Epithelial cell of esophagus (primary cell): Measurements from ENCODE around the gene ST6GALNAC5.

Experiments used
- DNase-seq: peaks from one replicate; pipeline ENCODE4 v3.0.0; 2010; ENCODE audit warnings: low read depth
- H3K4me3 ChIP-seq: 2 replicates; pipeline ENCODE4 v1.5.1; 2011; ENCODE audit warnings: mild to moderate bottlenecking, low read length, control low read depth
- TF ChIP-seq, protein P1 (sequence below): IDR thresholded peaks from 2 replicates; pipeline ENCODE4 v1.5.1; 2011; ENCODE audit warnings: low read depth, mild to moderate bottlenecking, low read length, control low read depth, inconsistent platforms; ENCODE audit not compliant: insufficient read depth; ENCODE audit errors: missing control alignments

The ST6GALNAC5 gene

DNA sequence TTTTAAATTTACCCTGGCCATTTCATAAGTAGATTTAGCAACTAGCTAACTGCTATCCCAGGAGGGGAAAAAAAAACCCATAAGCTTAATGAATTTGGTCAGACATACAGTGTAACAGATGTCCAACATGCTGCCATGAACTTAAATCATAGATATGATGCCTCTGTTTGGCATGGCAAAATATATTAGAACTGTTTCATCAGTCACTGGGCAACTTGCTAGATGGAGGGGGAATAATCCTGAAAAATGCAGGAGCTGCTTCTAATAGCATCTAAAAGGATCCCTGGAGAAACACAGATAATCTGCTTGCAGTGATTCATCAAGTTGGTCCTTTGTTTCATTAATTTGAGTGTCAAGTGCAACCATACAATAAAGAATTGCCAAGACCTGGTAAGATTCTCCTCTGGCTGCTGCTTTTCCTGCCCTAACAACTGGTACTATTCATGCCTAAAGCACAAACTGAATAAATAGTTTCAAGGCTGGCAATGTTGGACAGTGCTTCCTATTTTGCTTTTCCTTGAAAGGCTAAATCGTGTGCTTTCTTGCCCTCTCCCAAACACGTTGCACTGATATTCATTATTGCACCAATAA is 1.5 kb upstream of the ST6GALNAC5 start:
- DNase-seq: no peak
- no peak overlapping the region for H3K4me3 ChIP-seq
- TF ChIP-seq, protein P1, sequence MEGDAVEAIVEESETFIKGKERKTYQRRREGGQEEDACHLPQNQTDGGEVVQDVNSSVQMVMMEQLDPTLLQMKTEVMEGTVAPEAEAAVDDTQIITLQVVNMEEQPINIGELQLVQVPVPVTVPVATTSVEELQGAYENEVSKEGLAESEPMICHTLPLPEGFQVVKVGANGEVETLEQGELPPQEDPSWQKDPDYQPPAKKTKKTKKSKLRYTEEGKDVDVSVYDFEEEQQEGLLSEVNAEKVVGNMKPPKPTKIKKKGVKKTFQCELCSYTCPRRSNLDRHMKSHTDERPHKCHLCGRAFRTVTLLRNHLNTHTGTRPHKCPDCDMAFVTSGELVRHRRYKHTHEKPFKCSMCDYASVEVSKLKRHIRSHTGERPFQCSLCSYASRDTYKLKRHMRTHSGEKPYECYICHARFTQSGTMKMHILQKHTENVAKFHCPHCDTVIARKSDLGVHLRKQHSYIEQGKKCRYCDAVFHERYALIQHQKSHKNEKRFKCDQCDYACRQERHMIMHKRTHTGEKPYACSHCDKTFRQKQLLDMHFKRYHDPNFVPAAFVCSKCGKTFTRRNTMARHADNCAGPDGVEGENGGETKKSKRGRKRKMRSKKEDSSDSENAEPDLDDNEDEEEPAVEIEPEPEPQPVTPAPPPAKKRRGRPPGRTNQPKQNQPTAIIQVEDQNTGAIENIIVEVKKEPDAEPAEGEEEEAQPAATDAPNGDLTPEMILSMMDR: no peak

- H3K4me3 ChIP-seq: no peak overlapping the region
- no peak for DNase-seq
- TF ChIP-seq, protein P1: no peak
Observed at GRCh38 chr1:76866566-76866965, 714 bp upstream of the ST6GALNAC5 start.

GRCh38 chr1:76868154-76868882 is 1.0 kb downstream of the ST6GALNAC5 start:
- DNase-seq: peak; percentile 23
- TF ChIP-seq, protein P1: no peak
- H3K4me3 ChIP-seq: no peak overlapping the region

GRCh38 chr1:76868916-76869315 is 1.6 kb downstream of the ST6GALNAC5 start:
- no peak for DNase-seq
- TF ChIP-seq, protein P1: no peak
- H3K4me3 ChIP-seq: no peak overlapping the region

DNA sequence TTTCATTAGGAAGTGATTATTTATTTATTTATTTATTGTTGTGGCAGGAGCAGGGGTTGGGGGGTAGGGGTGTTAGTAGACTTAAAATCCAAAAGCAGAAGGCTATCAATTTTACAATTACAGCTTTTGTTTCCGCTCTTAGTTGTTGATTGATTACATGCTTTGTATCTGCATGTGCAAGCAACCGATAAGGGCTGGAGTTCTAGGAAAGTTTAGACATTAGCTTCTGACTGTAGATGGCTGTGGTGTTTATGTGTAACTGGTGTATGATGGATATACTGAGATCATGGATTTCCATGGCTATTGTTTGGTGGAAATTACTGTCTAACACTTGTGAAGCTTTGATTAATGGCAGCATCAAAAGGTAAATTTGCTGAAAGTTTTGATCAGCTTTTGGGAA is 2.8 kb downstream of the ST6GALNAC5 start:
- TF ChIP-seq, protein P1: no peak
- H3K4me3 ChIP-seq: no peak overlapping the region
- DNase-seq: no peak

- TF ChIP-seq, protein P1: no peak
- no peak overlapping the region for H3K4me3 ChIP-seq
- DNase-seq: no peak
Observed at GRCh38 chr1:76871355-76871974, 4.2 kb downstream of the ST6GALNAC5 start.
